ENCODE results near the gene TMEM214.

GRCh38 chr2:27079233-27080139, 46.7 kb downstream of the TMEM214 start:
- TF ChIP-seq, protein P1, sequence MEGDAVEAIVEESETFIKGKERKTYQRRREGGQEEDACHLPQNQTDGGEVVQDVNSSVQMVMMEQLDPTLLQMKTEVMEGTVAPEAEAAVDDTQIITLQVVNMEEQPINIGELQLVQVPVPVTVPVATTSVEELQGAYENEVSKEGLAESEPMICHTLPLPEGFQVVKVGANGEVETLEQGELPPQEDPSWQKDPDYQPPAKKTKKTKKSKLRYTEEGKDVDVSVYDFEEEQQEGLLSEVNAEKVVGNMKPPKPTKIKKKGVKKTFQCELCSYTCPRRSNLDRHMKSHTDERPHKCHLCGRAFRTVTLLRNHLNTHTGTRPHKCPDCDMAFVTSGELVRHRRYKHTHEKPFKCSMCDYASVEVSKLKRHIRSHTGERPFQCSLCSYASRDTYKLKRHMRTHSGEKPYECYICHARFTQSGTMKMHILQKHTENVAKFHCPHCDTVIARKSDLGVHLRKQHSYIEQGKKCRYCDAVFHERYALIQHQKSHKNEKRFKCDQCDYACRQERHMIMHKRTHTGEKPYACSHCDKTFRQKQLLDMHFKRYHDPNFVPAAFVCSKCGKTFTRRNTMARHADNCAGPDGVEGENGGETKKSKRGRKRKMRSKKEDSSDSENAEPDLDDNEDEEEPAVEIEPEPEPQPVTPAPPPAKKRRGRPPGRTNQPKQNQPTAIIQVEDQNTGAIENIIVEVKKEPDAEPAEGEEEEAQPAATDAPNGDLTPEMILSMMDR (IDR thresholded peaks at IDR 0.05), result no peak
- no peak for TF ChIP-seq POLR2A (IDR thresholded peaks at IDR 0.05)
